ENCODE measurements around the gene BHLHA15.

The BHLHA15 gene

GRCh38 chr7:98240961-98241673, 29.9 kb downstream of the BHLHA15 start:
- DNase-seq (ENCODE audit: low read depth) = peak; percentile 15
- TF ChIP-seq CTCF (conservative IDR thresholded peaks at IDR 0.05; ENCODE audit: low read length) = peak; percentile 62
- H3K4me3 ChIP-seq (ENCODE audit: low read length) = no peak overlapping the region

GRCh38 chr7:98241674-98242241, 30.5 kb downstream of the BHLHA15 start:
- DNase-seq (ENCODE audit: low read depth) = no peak
- H3K4me3 ChIP-seq (ENCODE audit: low read length) = no peak overlapping the region
- no peak for TF ChIP-seq CTCF (conservative IDR thresholded peaks at IDR 0.05; ENCODE audit: low read length)

- DNase-seq (ENCODE audit: low read depth) = no peak
- H3K4me3 ChIP-seq (ENCODE audit: low read length) = no peak overlapping the region
- no peak for TF ChIP-seq CTCF (conservative IDR thresholded peaks at IDR 0.05; ENCODE audit: low read length)
Measured at GRCh38 chr7:98242342-98242741, 31.1 kb downstream of the BHLHA15 start.

GRCh38 chr7:98242934-98243333, 31.7 kb downstream of the BHLHA15 start:
- no peak for TF ChIP-seq CTCF (conservative IDR thresholded peaks at IDR 0.05; ENCODE audit: low read length)
- H3K4me3 ChIP-seq (ENCODE audit: low read length) = no peak overlapping the region
- no peak for DNase-seq (ENCODE audit: low read depth)

GRCh38 chr7:98244871-98245270, 33.6 kb downstream of the BHLHA15 start:
- TF ChIP-seq CTCF (conservative IDR thresholded peaks at IDR 0.05; ENCODE audit: low read length) = no peak

GRCh38 chr7:98248156-98248555, 36.9 kb downstream of the BHLHA15 start:
- no peak for TF ChIP-seq CTCF (conservative IDR thresholded peaks at IDR 0.05; ENCODE audit: low read length)
- no peak overlapping the region for H3K4me3 ChIP-seq (ENCODE audit: low read length)

More at GRCh38 chr7:98244871-98245270, 33.6 kb downstream of the BHLHA15 start:
- no peak overlapping the region for H3K4me3 ChIP-seq (ENCODE audit: low read length)
- DNase-seq (ENCODE audit: low read depth) = no peak

GRCh38 chr7:98249106-98249505, 37.9 kb downstream of the BHLHA15 start:
- DNase-seq (ENCODE audit: low read depth) = no peak
- H3K4me3 ChIP-seq (ENCODE audit: low read length) = no peak overlapping the region
- TF ChIP-seq CTCF (conservative IDR thresholded peaks at IDR 0.05; ENCODE audit: low read length) = no peak

More at GRCh38 chr7:98248156-98248555, 36.9 kb downstream of the BHLHA15 start:
- DNase-seq (ENCODE audit: low read depth) = no peak

Measured in AG10803 (cell line).